ENCODE results near the gene PLCG1. TPM values are rescaled to one million over a fixed set of nuclear protein-coding genes. Genes with fewer than 3 reads are reported as not detected.

PLCG1 gene
- total and polyA plus RNA-seq, 2 of the 8 experiments (the other 6 are each of a cell fraction or from before 2014, with no cell fraction given) = 103 to 154 TPM

GRCh38 chr20:41176711-41177552, 39.6 kb downstream of the PLCG1 start:
- no peak overlapping the region for H3K9ac ChIP-seq (replicated peaks in 1 of 4; ENCODE audit: extremely low read depth in 1 of 4, low read depth in 3 of 4, low read length in 3 of 4)
- H3K23me2 ChIP-seq (ENCODE audit: low read depth, low read length) = no peaks in the 10 kb centered on the region
- no peaks in the 10 kb centered on the region; the same call in 1 of the 2 replicates for H3K79me1 ChIP-seq (ENCODE audit: low read depth, low read length)
- no peak overlapping the region for H2AK5ac ChIP-seq (ENCODE audit: low read depth, low read length)
- no peak overlapping the region for H2BK120ac ChIP-seq (replicated peaks; ENCODE audit: low read depth, low read length)
- H2AFZ ChIP-seq (ENCODE audit: low read length) = no peak overlapping the region
- DNase-seq (ENCODE audit: low read depth in 1 of 2, low spot score in 2 of 2) (peak in 1 of 2 experiments; percentile 38), FAIRE-seq (no peak)
- ChIA-PET POLR2A (ENCODE audit: partially characterized antibody) (interaction anchor here (1.6 kb wide), 2 partner anchors 22 to 24 kb away, joined by 3 to 4 read pairs; no protein-coding TSS in a partner anchor), CTCF (ENCODE audit: partially characterized antibody) (interaction anchor here (0.6 to 7.3 kb wide), 7 partner anchors 25 to 208 kb away, joined by 3 to 112 read pairs (median 4); partner anchors contain the start of gene LPIN3)
- WGBS, 2 experiments (ENCODE audit: extremely low coverage in 1 of 2, insufficient coverage in 1 of 2, insufficient read length in 1 of 2, insufficient replicate concordance in 2 of 2, low coverage in 1 of 2, low lambda C conversion rate in 2 of 2, missing lambda C conversion rate in 1 of 2) = 85% methylated on average over 8 of the region's 8 CpGs; no CpG with 5 or more reads in 1 of the 2 experiments
- H4K5ac ChIP-seq (ENCODE audit: insufficient read length, low read depth, low read length) = no peak overlapping the region
- no peak overlapping the region for H2BK5ac ChIP-seq (ENCODE audit: low read depth, low read length)
- no peak overlapping the region for H2BK15ac ChIP-seq (ENCODE audit: low read length)
- peaks cover 0 to 4% (median 0%) of the 10 kb centered on the region in 4 experiments; a peak in 1 of 7 replicates for H3K4me1 ChIP-seq (replicated peaks in 1 of 4; ENCODE audit: control insufficient read depth in 3 of 4, insufficient read depth in 4 of 4, low read length in 3 of 4)
- H3K56ac ChIP-seq (replicated peaks; ENCODE audit: insufficient read length, low read depth, low read length) = no peak overlapping the region
- H3K36me3 ChIP-seq (ENCODE audit: control insufficient read depth in 2 of 4, insufficient read depth in 4 of 4, low read length in 3 of 4) = peaks cover 19 to 46% (median 38%) of the 10 kb centered on the region in 4 experiments
- no peak overlapping the region for H2BK20ac ChIP-seq (ENCODE audit: low read length)
- H4K8ac ChIP-seq (ENCODE audit: extremely low read depth, insufficient read depth, low read length) = no peak overlapping the region
- no peak overlapping the region for H3K18ac ChIP-seq (ENCODE audit: extremely low read depth, low read length)
- no peaks in the 10 kb centered on the region for H3K79me2 ChIP-seq (ENCODE audit: control insufficient read depth in 1 of 2, insufficient read depth in 2 of 2, low read length in 2 of 2)
- no peak overlapping the region for H3K4me3 ChIP-seq (ENCODE audit: extremely low read depth in 1 of 4, insufficient read depth in 2 of 4, low read depth in 3 of 4, low read length in 4 of 4)
- H3K4me2 ChIP-seq (ENCODE audit: insufficient read depth in 1 of 2, low read depth in 2 of 2, low read length in 2 of 2) = no peak overlapping the region
- no peak overlapping the region for H3K14ac ChIP-seq (ENCODE audit: insufficient read length)
- H3K9me3 ChIP-seq (ENCODE audit: insufficient read depth in 2 of 2, low read depth in 1 of 2, low read length in 1 of 2) = no peaks in the 10 kb centered on the region
- H2BK12ac ChIP-seq (ENCODE audit: low read depth, low read length) = no peak overlapping the region
- H4K20me1 ChIP-seq (replicated peaks in 1 of 2; ENCODE audit: control insufficient read depth in 1 of 2, insufficient read depth in 2 of 2, low read length in 2 of 2) = peaks cover 10 to 12% of the 10 kb centered on the region in 2 experiments
- no peak overlapping the region for H3K27ac ChIP-seq (ENCODE audit: low read depth, low read length)
- H3K23ac ChIP-seq (ENCODE audit: insufficient read length) = no peak overlapping the region
- H4K91ac ChIP-seq (replicated peaks; ENCODE audit: insufficient read length, low read length) = no peak overlapping the region
- H3K4ac ChIP-seq (replicated peaks; ENCODE audit: insufficient read length, low read depth, low read length) = no peak overlapping the region
- H3K27me3 ChIP-seq (replicated peaks in 1 of 4; ENCODE audit: control insufficient read depth in 3 of 4, extremely low read depth in 1 of 4, insufficient read depth in 3 of 4, low read length in 3 of 4) = no peaks in the 10 kb centered on the region
- TF ChIP-seq SIRT6 (IDR thresholded peaks at IDR 0.05; ENCODE audit: low read length) (no peak), EGR1 (IDR thresholded peaks at IDR 0.05; ENCODE audit: borderline replicate concordance, low read depth, low read length) (no peak), POLR2A (IDR thresholded peaks at IDR 0.05; ENCODE audit: control extremely low read depth in 1 of 2, low read depth in 2 of 2, low read length in 2 of 2) (0 out of 3 replicates have a peak, but pooled peaks of 1 of the 2 experiments have one; percentile 12), POLR2AphosphoS5 (IDR thresholded peaks at IDR 0.05; ENCODE audit: low read depth, low read length) (no peak), KDM4A (IDR thresholded peaks at IDR 0.05; ENCODE audit: low read depth, low read length, severe bottlenecking) (no peak)
